Left lung (tissue), 14 donors: ENCODE data around the gene ABCG2. TPM values are rescaled to one million over a fixed set of nuclear protein-coding genes. Genes with fewer than 3 reads are reported as not detected.

ENCODE experiments used
- ATAC-seq: fragments of 200-7000 bp; cut with Tn5 transposase; one replicate; pipeline ENCODE4 v1.9.1; 2020; ENCODE audit warnings: moderate library complexity
- DNase-seq, 4 donors: peaks; one replicate each; pipeline ENCODE4 v3.0.0-alpha.2; 2013 to 2020
- H3K27ac ChIP-seq, 2 donors: fragments of 200-600 bp; sonication (generic) in 1 of 2; one replicate each; pipeline versions ENCODE4 v1.5.0 to v1.8.0; 2020 to 2021
- H3K27me3 ChIP-seq, 2 donors: fragments of 200-600 bp; sonication (generic) in 1 of 2; one replicate each; pipeline versions ENCODE4 v1.5.0 to v1.8.0; 2020 to 2021
- H3K36me3 ChIP-seq, 2 donors: fragments of 200-600 bp; sonication (generic) in 1 of 2; one replicate each; pipeline versions ENCODE4 v1.5.0 to v1.8.0; 2020 to 2021
- H3K4me1 ChIP-seq, 2 donors: fragments of 200-600 bp; one replicate each; pipeline ENCODE4 v1.8.0; 2021
- H3K4me3 ChIP-seq, 2 donors: fragments of 200-600 bp; sonication (generic) in 1 of 2; one replicate each; pipeline versions ENCODE4 v1.5.0 to v1.8.0; 2020 to 2021; ENCODE audit warnings: mild to moderate bottlenecking in 1 of 2
- H3K9me3 ChIP-seq, 2 donors: fragments of 200-600 bp; sonication (generic) in 1 of 2; one replicate each; pipeline versions ENCODE4 v1.5.0 to v1.8.0; 2020 to 2021
- intact Hi-C, 2 donors: fragments of 100-400 bp; cut with DNase I; formaldehyde crosslinking; loops; one replicate each; pipeline versions ENCODE4 v1.11.2 to v1.14.2; 2022
- long read RNA-seq, 12 donors: library from polyadenylated mRNA in 2 of 12; unstranded in 2 of 12; transcript quantifications; one replicate each; pipeline ENCODE4 v2.0.0 and lab custom pipeline, GENCODE V29; 2019 to 2026
- polyA plus RNA-seq, 6 donors: library from polyadenylated mRNA; unstranded; fragments of 120-200 nt; gene quantifications; one replicate each; pipeline ENCODE4 v1.2.1, GENCODE V29; 2013; ENCODE audit not compliant: insufficient read length in 6 of 6
- total RNA-seq, 2 donors: library from RNA; stranded (reverse); fragmentation: NEBNext Ultra II Directional; extraction: Animal tissue kit (Norgen Biotek cat#: 25700); gene quantifications; one replicate each; pipeline ENCODE4 v1.2.1, GENCODE V29; 2021
- TF ChIP-seq, protein P1 (sequence below), 2 donors: fragments of 200-600 bp; sonication (generic) in 1 of 2; IDR thresholded peaks; one replicate each; pipeline versions ENCODE4 v1.5.0 to v1.8.0; 2021; ENCODE audit warnings: antibody characterized with exemption in 2 of 2
- donor health status: DM: no; HTN: yes; CAD: no.
- donor health status: DM: no; HTN: no; CAD: no.

Gene ABCG2
- total RNA-seq, result 1 to 10 TPM; 5.1 to 7.9 TPM
- 10 to 100 TPM; 13.1 to 23.5 (median 19.2) TPM for polyA plus RNA-seq
- long read RNA-seq, donor 1, full-length matches to known transcripts, result 1 of 1 reads
- long read RNA-seq, donor 1, partial matches to known transcripts, result 0 of 1 reads
- long read RNA-seq, donor 1, other reads (novel, unspliced or antisense), result 0 of 1 reads
- long read RNA-seq, donor 2, partial matches to known transcripts, result 5 of 5 reads
- long read RNA-seq, donor 2, other reads (novel, unspliced or antisense), result 0 of 5 reads
- long read RNA-seq, donor 3, result 0 reads
- long read RNA-seq, donor 4, full-length matches to known transcripts, result 2 of 4 reads
- long read RNA-seq, donor 4, partial matches to known transcripts, result 1 of 4 reads
- long read RNA-seq, donor 4, other reads (novel, unspliced or antisense), result 1 of 4 reads
- long read RNA-seq, donor 5, full-length matches to known transcripts, result 1 of 1 reads
- long read RNA-seq, donor 5, partial matches to known transcripts, result 0 of 1 reads
- long read RNA-seq, donor 5, other reads (novel, unspliced or antisense), result 0 of 1 reads
- long read RNA-seq, donor 6, result 0 reads
- long read RNA-seq, donor 7, full-length matches to known transcripts, result 1 of 1 reads
- long read RNA-seq, donor 7, partial matches to known transcripts, result 0 of 1 reads
- long read RNA-seq, donor 7, other reads (novel, unspliced or antisense), result 0 of 1 reads
- long read RNA-seq, donor 8, full-length matches to known transcripts, result 1 of 1 reads
- long read RNA-seq, donor 8, partial matches to known transcripts, result 0 of 1 reads
- long read RNA-seq, donor 8, other reads (novel, unspliced or antisense), result 0 of 1 reads
- long read RNA-seq, donor 9, result 0 reads
- long read RNA-seq, donor 10, full-length matches to known transcripts, result 1 of 3 reads
- long read RNA-seq, donor 10, partial matches to known transcripts, result 1 of 3 reads
- long read RNA-seq, donor 10, other reads (novel, unspliced or antisense), result 1 of 3 reads
- long read RNA-seq, donor 11, partial matches to known transcripts, result 7 of 7 reads
- long read RNA-seq, donor 11, other reads (novel, unspliced or antisense), result 0 of 7 reads
- long read RNA-seq, donor 12, result 0 reads

DNA sequence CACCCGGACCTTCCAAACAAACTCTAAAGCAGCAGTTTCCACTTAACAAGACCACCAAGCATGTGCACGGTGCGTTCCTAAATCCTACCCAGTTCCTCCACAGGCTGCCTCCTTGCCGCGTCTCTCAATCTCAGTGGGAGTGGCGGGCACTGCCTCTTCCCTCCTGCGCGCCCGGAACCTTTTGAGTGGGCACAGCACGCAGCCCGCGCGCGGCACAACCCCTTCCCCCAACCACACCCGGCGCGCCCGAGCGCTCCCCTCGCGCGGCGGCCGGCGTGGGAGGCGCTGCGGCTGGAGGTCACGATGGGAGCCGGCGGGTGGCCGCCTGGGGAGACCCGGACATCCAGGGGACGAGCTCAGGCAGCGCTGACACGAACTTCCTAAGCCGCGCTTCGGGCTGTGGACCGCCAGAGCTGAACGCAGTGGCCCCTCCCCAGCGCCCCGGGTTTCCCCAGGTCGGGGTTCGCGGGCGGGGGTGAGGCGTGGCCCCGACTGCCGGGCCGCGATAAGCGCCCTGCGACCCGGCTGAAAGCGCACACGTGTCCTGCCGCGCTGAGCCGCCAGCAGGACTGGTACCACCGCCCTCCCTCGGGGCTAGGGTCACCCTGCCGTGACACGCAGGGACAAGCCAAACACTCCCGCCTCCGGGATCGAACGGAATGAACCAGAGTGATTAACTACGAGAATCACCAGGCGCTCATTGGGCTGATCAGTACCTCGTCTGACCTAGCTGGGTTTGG lies at the start of gene ABCG2:
Gene ABCG2 (minus strand): TSS at position 151 of the 740 bp plus-strand sequence. CDS start 18,644 bp downstream, outside the sequence.
- H3K27me3 ChIP-seq, result peaks cover 0 to 36% of the 10 kb centered on the region in 2 donors
- H3K4me3 ChIP-seq, result peak within 1 kb of the TSS; percentile 42 to 55
- H3K27ac ChIP-seq, result peak within 1 kb of the TSS in 1 of 2 donors; percentile 18
- DNase-seq (peak; percentile 18 to 82 (median 34)), ATAC-seq (peak; percentile 86)
- TF ChIP-seq, protein P1, sequence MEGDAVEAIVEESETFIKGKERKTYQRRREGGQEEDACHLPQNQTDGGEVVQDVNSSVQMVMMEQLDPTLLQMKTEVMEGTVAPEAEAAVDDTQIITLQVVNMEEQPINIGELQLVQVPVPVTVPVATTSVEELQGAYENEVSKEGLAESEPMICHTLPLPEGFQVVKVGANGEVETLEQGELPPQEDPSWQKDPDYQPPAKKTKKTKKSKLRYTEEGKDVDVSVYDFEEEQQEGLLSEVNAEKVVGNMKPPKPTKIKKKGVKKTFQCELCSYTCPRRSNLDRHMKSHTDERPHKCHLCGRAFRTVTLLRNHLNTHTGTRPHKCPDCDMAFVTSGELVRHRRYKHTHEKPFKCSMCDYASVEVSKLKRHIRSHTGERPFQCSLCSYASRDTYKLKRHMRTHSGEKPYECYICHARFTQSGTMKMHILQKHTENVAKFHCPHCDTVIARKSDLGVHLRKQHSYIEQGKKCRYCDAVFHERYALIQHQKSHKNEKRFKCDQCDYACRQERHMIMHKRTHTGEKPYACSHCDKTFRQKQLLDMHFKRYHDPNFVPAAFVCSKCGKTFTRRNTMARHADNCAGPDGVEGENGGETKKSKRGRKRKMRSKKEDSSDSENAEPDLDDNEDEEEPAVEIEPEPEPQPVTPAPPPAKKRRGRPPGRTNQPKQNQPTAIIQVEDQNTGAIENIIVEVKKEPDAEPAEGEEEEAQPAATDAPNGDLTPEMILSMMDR (IDR thresholded peaks at IDR 0.05), result no peak
- H3K9me3 ChIP-seq, result no peaks in the 10 kb centered on the region
- intact Hi-C loops, result no loop called here
- H3K4me1 ChIP-seq, result peaks cover 0 to 12% of the 10 kb centered on the region in 2 donors
- H3K36me3 ChIP-seq, result no peaks in the 10 kb centered on the region

DNA sequence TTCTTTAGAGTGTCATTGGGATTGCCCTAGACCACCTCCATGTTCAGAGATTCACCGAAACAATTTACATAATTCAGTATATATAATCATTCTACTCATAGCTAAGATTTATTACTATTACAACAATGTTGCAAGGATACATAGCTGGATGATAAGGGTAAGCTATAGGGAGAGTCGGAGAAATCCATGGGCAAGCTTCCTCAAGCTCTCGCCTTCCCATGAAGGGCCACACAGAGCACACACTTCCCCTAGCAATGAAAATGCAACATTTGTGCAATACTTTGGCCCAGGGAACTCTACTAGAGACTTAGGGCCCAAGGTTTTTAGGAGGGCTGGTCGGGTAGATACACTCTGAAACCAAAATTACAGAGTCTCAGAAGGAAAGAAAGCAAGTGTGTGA lies 49.7 kb upstream of the ABCG2 start:
- Histone ChIP-seq H3K9me3 (no peaks in the 10 kb centered on the region), H3K27me3 (no peaks in the 10 kb centered on the region), H3K4me1 (peaks cover 4 to 6% of the 10 kb centered on the region in 2 donors), H3K27ac (no peak overlapping the region), H3K4me3 (no peak overlapping the region), H3K36me3 (no peaks in the 10 kb centered on the region)
- intact Hi-C loops, result loop anchor here in 1 of 2 donors (10.0 kb wide), 1 partner anchor 353 kb away; no protein-coding TSS in a partner anchor
- ATAC-seq, result no peak
- TF ChIP-seq, protein P1 (IDR thresholded peaks at IDR 0.05), result no peak
- DNase-seq, result no peak

DNA sequence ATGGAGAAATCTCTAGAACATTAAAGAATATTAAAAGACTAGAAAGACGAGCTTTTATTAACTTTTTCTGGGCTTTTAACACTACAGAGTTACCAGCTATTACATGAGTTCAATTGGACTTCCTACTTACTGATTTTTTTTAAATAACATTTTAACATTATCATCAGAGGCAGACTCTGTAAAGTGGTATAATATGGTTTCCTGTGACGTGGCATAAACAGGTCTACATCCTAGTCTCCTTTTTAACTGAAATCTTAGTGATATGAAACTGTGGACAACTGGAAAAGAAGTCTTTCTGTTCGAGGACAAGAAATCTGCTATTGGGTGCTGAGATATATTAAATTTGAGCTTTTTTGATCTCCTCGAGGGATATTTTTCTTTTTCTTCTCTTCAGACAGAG lies 48.7 kb upstream of the ABCG2 start:
- no peak for ATAC-seq
- TF ChIP-seq, protein P1 (IDR thresholded peaks at IDR 0.05), result no peak
- H3K36me3 ChIP-seq, result no peaks in the 10 kb centered on the region
- H3K27me3 ChIP-seq, result no peaks in the 10 kb centered on the region
- H3K4me3 ChIP-seq, result no peak overlapping the region
- intact Hi-C loops, result loop anchor here in 1 of 2 donors (10.0 kb wide), 1 partner anchor 352 kb away; no protein-coding TSS in a partner anchor
- H3K4me1 ChIP-seq, result peaks cover 4 to 6% of the 10 kb centered on the region in 2 donors
- no peak overlapping the region for H3K27ac ChIP-seq
- no peak for DNase-seq
- no peaks in the 10 kb centered on the region for H3K9me3 ChIP-seq

DNA sequence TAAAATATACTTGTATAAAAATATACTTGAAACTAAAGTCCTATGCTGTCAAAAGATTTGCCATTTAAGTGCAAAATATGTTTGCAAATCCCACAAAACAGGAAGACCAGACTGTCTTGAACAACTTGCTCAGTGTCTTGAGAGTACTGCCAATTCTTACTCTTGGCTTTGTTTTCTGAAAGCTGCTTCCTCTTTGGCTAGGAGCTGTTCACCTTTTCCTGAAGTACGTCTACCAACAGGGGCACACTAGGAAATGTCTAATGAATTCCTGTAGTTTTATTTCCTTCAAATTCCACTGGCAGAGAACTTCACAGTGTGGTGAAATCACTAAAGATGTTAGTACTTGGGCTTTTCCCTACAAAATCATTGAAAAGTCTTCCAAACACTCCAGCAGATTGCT lies 46.4 kb upstream of the ABCG2 start:
- Histone ChIP-seq H3K4me1 (no peaks in the 10 kb centered on the region), H3K4me3 (no peak overlapping the region), H3K9me3 (no peaks in the 10 kb centered on the region), H3K36me3 (no peaks in the 10 kb centered on the region), H3K27me3 (no peaks in the 10 kb centered on the region), H3K27ac (no peak overlapping the region)
- intact Hi-C loops, result loop anchor here in 1 of 2 donors (10.0 kb wide), 1 partner anchor 350 kb away; no protein-coding TSS in a partner anchor
- no peak for DNase-seq
- TF ChIP-seq, protein P1 (IDR thresholded peaks at IDR 0.05), result no peak
- peak; percentile 33 for ATAC-seq
